NT2/D1 (cell line): ENCODE data around the gene SPATA13.

ENCODE experiments used
- YY1 ChIP-seq: IDR thresholded peaks from 2 replicates; pipeline ENCODE4 v1.6.1; 2011; ENCODE audit not compliant: insufficient read length, insufficient read depth
- ZNF274 ChIP-seq: IDR thresholded peaks from 2 replicates; pipeline ENCODE4 v1.6.1; 2011; ENCODE audit warnings: mild to moderate bottlenecking, low read depth, low read length

DNA sequence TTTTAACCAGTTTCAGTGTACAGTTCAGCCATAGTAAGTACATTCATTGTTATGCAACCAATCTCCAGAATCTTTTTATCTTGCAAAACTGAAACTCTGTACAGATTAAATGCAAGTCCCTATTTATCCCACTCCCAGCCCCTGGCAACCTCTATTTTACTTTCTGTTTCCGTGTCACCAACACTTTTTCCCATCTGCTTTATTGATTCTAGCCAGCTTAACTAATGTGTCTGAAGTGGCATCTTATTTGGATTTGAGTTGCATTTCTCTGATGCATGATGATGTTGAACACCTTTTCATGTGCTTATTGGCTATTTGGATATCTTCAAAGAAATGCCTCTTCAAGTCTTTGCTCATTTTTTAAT is 18.9 kb downstream of the SPATA13 start:
- no peak for TF ChIP-seq YY1
- TF ChIP-seq ZNF274, result no peak
